Ecto neural progenitor cell (in vitro differentiated cells): ENCODE results near the gene CCDC137.
A peak's percentile ranks its signal among the peaks of the same experiment; 100 is the strongest.
"Not testable (repeated sequence)": the region's sequence is repeated elsewhere in the genome, so short reads cannot be mapped to it uniquely, and the experiment has no call there.

Source experiments
- DNase-seq: peaks from one replicate; pipeline ENCODE4 v3.0.0-alpha.2; 2018; ENCODE audit warnings: low spot score

The CCDC137 gene

GRCh38 chr17:81666342-81667191, at the start of gene CCDC137, which contains the start of gene OXLD1:
CCDC137 (plus strand) TSS chr17:81666737; CDS start chr17:81666767, 30 bp downstream.
OXLD1 (minus strand) TSS chr17:81666605; CDS start chr17:81666577, 28 bp downstream.
- DNase-seq = peak; percentile 99

GRCh38 chr17:81616877-81617276, 49.7 kb upstream of the CCDC137 start:
- no peak for DNase-seq

- DNase-seq = not testable (repeated sequence)
These were observed 48.2 kb upstream of the CCDC137 start for GRCh38 chr17:81618307-81618706.

- no peak for DNase-seq
These were observed 44.9 kb upstream of the CCDC137 start for GRCh38 chr17:81621494-81622130.

GRCh38 chr17:81630274-81630673, 36.3 kb upstream of the CCDC137 start:
- no peak for DNase-seq

GRCh38 chr17:81631482-81631881, 35.1 kb upstream of the CCDC137 start:
- no peak for DNase-seq

- DNase-seq = no peak
These were observed 31.1 kb upstream of the CCDC137 start for GRCh38 chr17:81635431-81635830.

GRCh38 chr17:81635973-81636504, 30.5 kb upstream of the CCDC137 start:
- DNase-seq = no peak

- DNase-seq = peak; percentile 98
These were observed 29.8 kb upstream of the CCDC137 start, which contains the start of the genes NPLOC4 and TSPAN10 for GRCh38 chr17:81636505-81637288. NPLOC4 (minus strand) TSS chr17:81637112; CDS start chr17:81636930, 182 bp downstream. TSPAN10 (plus strand) TSS chr17:81637196; CDS start chr17:81642413, 5,217 bp downstream.

GRCh38 chr17:81638683-81639082, 27.9 kb upstream of the CCDC137 start:
- no peak for DNase-seq

- DNase-seq = no peak
These were observed 26.5 kb upstream of the CCDC137 start for GRCh38 chr17:81640011-81640410.

GRCh38 chr17:81641825-81642489, 24.6 kb upstream of the CCDC137 start:
- peak; percentile 53 for DNase-seq

GRCh38 chr17:81644496-81644895, 22.0 kb upstream of the CCDC137 start:
- DNase-seq = no peak

- DNase-seq = no peak
These were observed 21.3 kb upstream of the CCDC137 start for GRCh38 chr17:81644976-81645952.

- no peak for DNase-seq
These were observed 19.5 kb upstream of the CCDC137 start for GRCh38 chr17:81646869-81647600.

- no peak for DNase-seq
These were observed 18.9 kb upstream of the CCDC137 start for GRCh38 chr17:81647640-81648012.

- DNase-seq = peak; percentile 52
These were observed 18.4 kb upstream of the CCDC137 start for GRCh38 chr17:81648013-81648706.

GRCh38 chr17:81648707-81649085, 17.8 kb upstream of the CCDC137 start:
- DNase-seq = no peak

GRCh38 chr17:81650951-81651350, 15.6 kb upstream of the CCDC137 start:
- peak; percentile 47 for DNase-seq
